Transverse colon (tissue), 3 donors: ENCODE data around the gene RNF169.

ENCODE experiments used
- EP300 ChIP-seq: sonication (generic); formaldehyde crosslinking; IDR thresholded peaks from one replicate; pipeline ENCODE4 v1.6.1; 2017; ENCODE audit warnings: antibody characterized with exemption, low read depth
- POLR2AphosphoS5 ChIP-seq, 3 donors: sonication (generic); formaldehyde crosslinking; IDR thresholded peaks; one replicate each; pipeline ENCODE4 v1.6.1; 2016; ENCODE audit warnings: antibody characterized with exemption in 3 of 3

- TF ChIP-seq EP300 (no peak), POLR2AphosphoS5 (IDR thresholded peaks at IDR 0.05) (no peak)
Observed at GRCh38 chr11:74844072-74844471, 95.4 kb downstream of the RNF169 start.
